Measurements from ENCODE around the gene TMEM213. TPM values are rescaled to one million over a fixed set of nuclear protein-coding genes. Genes with fewer than 3 reads are reported as not detected.

TMEM213 gene
- total and polyA plus RNA-seq, 2 of the 13 experiments (the other 11 are each of a cell fraction or from before 2014, with no cell fraction given), result not detected

GRCh38 chr7:138752518-138753149 lies 45.2 kb upstream of the TMEM213 start (continued):
- no peak for TF ChIP-seq ZNF839 (CRISPR knock-in tag; IDR thresholded peaks at IDR 0.05; ENCODE audit: borderline replicate concordance)
- TF ChIP-seq HNRNPLL (IDR thresholded peaks at IDR 0.05; ENCODE audit: low read depth, low read length, poor library complexity, severe bottlenecking), result no peak
- no peak for TF ChIP-seq ZNF768 (CRISPR knock-in tag; IDR thresholded peaks at IDR 0.05)
- TF ChIP-seq ZBTB25 (CRISPR knock-in tag; IDR thresholded peaks at IDR 0.05), result no peak
- no peak for TF ChIP-seq POLR2G (IDR thresholded peaks at IDR 0.05; ENCODE audit: low read depth, low read length)
- no peak for TF ChIP-seq HMGXB3 (CRISPR knock-in tag; IDR thresholded peaks at IDR 0.05; ENCODE audit: borderline replicate concordance)
- no peak for TF ChIP-seq ZNF841 (CRISPR knock-in tag; IDR thresholded peaks at IDR 0.05; ENCODE audit: borderline replicate concordance)
- TF ChIP-seq STAG1 (CRISPR knock-in tag; IDR thresholded peaks at IDR 0.05), result no peak
- TF ChIP-seq RAD51 (IDR thresholded peaks at IDR 0.05; ENCODE audit: borderline replicate concordance), result no peak
- no peak for TF ChIP-seq HNRNPH1 (optimal IDR thresholded peaks at IDR 0.05; ENCODE audit: low read depth, low read length)
- TF ChIP-seq KLF16 (CRISPR knock-in tag; IDR thresholded peaks at IDR 0.05), result peak in 1 of 2 experiments; percentile 49; a peak in 1 of 4 replicates
- no peak for TF ChIP-seq HCFC1 (IDR thresholded peaks at IDR 0.05; ENCODE audit: low read depth, low read length)
- peak in 1 of 2 experiments; percentile 55; a peak in 1 of 4 replicates for TF ChIP-seq EP300 (IDR thresholded peaks at IDR 0.05; ENCODE audit: low read depth in 2 of 2, low read length in 2 of 2)
- TF ChIP-seq EP300 (CRISPR knock-in tag; IDR thresholded peaks at IDR 0.05; ENCODE audit: borderline replicate concordance), result peak; percentile 31; the same call in 1 of the 2 replicates
- TF ChIP-seq SNRNP70 (IDR thresholded peaks at IDR 0.05; ENCODE audit: low read depth, low read length), result no peak
- no peak for TF ChIP-seq NR1H2 (CRISPR knock-in tag; IDR thresholded peaks at IDR 0.05; ENCODE audit: borderline replicate concordance, low read depth)
- no peak for TF ChIP-seq CHCHD3 (CRISPR knock-in tag; IDR thresholded peaks at IDR 0.05)
- no peak for TF ChIP-seq REPIN1 (CRISPR knock-in tag; IDR thresholded peaks at IDR 0.05; ENCODE audit: borderline replicate concordance, low read depth)
- no peak for TF ChIP-seq PCBP2 (optimal IDR thresholded peaks at IDR 0.05; ENCODE audit: low read depth, low read length, poor library complexity, severe bottlenecking)
- TF ChIP-seq, protein P1, sequence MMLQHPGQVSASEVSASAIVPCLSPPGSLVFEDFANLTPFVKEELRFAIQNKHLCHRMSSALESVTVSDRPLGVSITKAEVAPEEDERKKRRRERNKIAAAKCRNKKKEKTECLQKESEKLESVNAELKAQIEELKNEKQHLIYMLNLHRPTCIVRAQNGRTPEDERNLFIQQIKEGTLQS (CRISPR knock-in tag; IDR thresholded peaks at IDR 0.05), result no peak
- no peak for TF ChIP-seq ZNF414 (CRISPR knock-in tag; IDR thresholded peaks at IDR 0.05)
- peak; percentile 66; the same call in 1 of the 2 replicates for TF ChIP-seq NFIC (IDR thresholded peaks at IDR 0.05; ENCODE audit: low read length)
- TF ChIP-seq ZNF749 (CRISPR knock-in tag; IDR thresholded peaks at IDR 0.05; ENCODE audit: borderline replicate concordance), result no peak

Data from HepG2 (cell line).